Fibroblast of lung (primary cell): ENCODE measurements around the gene FYN. TPM values are rescaled to one million over a fixed set of nuclear protein-coding genes. Genes with fewer than 3 reads are reported as not detected.
"Not testable (repeated sequence)": the region's sequence is repeated elsewhere in the genome, so short reads cannot be mapped to it uniquely, and the experiment has no call there.

Experiments used
- DNase-seq, 2 donors: peaks; one replicate each; pipeline versions ENCODE4 v3.0.0 to v3.0.0-alpha.2; 2010; ENCODE audit warnings: low read depth in 2 of 2
- H2AFZ ChIP-seq: 2 replicates; pipeline ENCODE4 v1.5.1; 2012; ENCODE audit warnings: low read length, control low read depth, inconsistent platforms
- H3K27ac ChIP-seq: 2 replicates; pipeline ENCODE4 v1.5.1; 2011; ENCODE audit warnings: low read length, control low read depth; ENCODE audit not compliant: insufficient read depth
- H3K27me3 ChIP-seq: 2 replicates; pipeline ENCODE4 v1.5.1; 2011; ENCODE audit warnings: mild to moderate bottlenecking, low read length; ENCODE audit not compliant: control insufficient read depth, insufficient read depth
- H3K36me3 ChIP-seq: 2 replicates; pipeline ENCODE4 v1.5.1; 2011; ENCODE audit warnings: low read length; ENCODE audit not compliant: control insufficient read depth, insufficient read depth
- H3K4me1 ChIP-seq: 2 replicates; pipeline ENCODE4 v1.5.1; 2011; ENCODE audit warnings: low read length; ENCODE audit not compliant: control insufficient read depth, insufficient read depth; ENCODE audit errors: extremely low read depth
- H3K4me2 ChIP-seq: 2 replicates; pipeline ENCODE4 v1.5.1; 2011; ENCODE audit warnings: low read length, control low read depth; ENCODE audit not compliant: insufficient read depth; ENCODE audit errors: extremely low read depth
- H3K4me3 ChIP-seq, 4 experiments: fragments of 200-600 bp in 1 of 4; sonication (generic) in 1 of 4; replicated peaks in 1 of 4; 2 replicates each; pipeline ENCODE4 v1.5.1; 2011 to 2016; ENCODE audit warnings: low read length in 4 of 4, low read depth in 3 of 4, mild to moderate bottlenecking in 3 of 4, control low read depth in 2 of 4, inconsistent platforms in 1 of 4, mixed read lengths in 1 of 4; ENCODE audit not compliant: insufficient read depth in 1 of 4; ENCODE audit errors: control extremely low read depth in 1 of 4
- H3K79me2 ChIP-seq: 2 replicates; pipeline ENCODE4 v1.5.1; 2012; ENCODE audit warnings: mild to moderate bottlenecking, low read length, inconsistent platforms; ENCODE audit not compliant: control insufficient read depth, insufficient read depth
- H3K9ac ChIP-seq: 2 replicates; pipeline ENCODE4 v1.5.1; 2011; ENCODE audit warnings: mild to moderate bottlenecking, low read length, control low read depth; ENCODE audit not compliant: insufficient read depth
- H3K9me3 ChIP-seq: 2 replicates; pipeline ENCODE4 v1.5.1; 2012; ENCODE audit warnings: low read depth, low read length; ENCODE audit not compliant: control insufficient read depth, insufficient read depth
- H4K20me1 ChIP-seq: 2 replicates; pipeline ENCODE4 v1.5.1; 2011; ENCODE audit warnings: low read length; ENCODE audit not compliant: control insufficient read depth, insufficient read depth; ENCODE audit errors: extremely low read depth
- CTCF ChIP-seq, 2 donors: IDR thresholded peaks in 1 of 2; conservative IDR thresholded peaks in 1 of 2; 1 replicate in 1 of 2; 2 replicates in 1 of 2; pipeline ENCODE4 v1.5.1; 2011 to 2012; ENCODE audit warnings: low read length in 2 of 2, control low read depth in 1 of 2, inconsistent platforms in 1 of 2, low read depth in 1 of 2, mild to moderate bottlenecking in 1 of 2
- EZH2 ChIP-seq: IDR thresholded peaks from 2 replicates; pipeline ENCODE4 v1.5.1; 2012; ENCODE audit warnings: low read length, control low read depth, mild to moderate bottlenecking; ENCODE audit errors: missing control alignments
- polyA plus RNA-seq, 2 donors: library from polyadenylated mRNA; depleted of rRNA in 1 of 2; stranded (reverse) in 1 of 2; unstranded in 1 of 2; fragments of >200 nt; gene quantifications; 2 replicates each; pipeline ENCODE4 v1.2.1, GENCODE V29; 2011 to 2012; ENCODE audit warnings: missing spikeins in 1 of 2
- total RNA-seq: library from RNA; depleted of rRNA; stranded (reverse); fragments of >200 nt; gene quantifications from 2 replicates; pipeline ENCODE4 v1.2.1, GENCODE V29; 2014

Gene FYN
- total and polyA plus RNA-seq, 2 donors (not counting 1 experiment from before 2014, with no cell fraction given), result 64.7 TPM

GRCh38 chr6:111837007-111837406 is 36.2 kb downstream of the FYN start:
- no peak overlapping the region for H3K4me3 ChIP-seq
- no peak overlapping the region for H3K9ac ChIP-seq
- H3K9me3 ChIP-seq, result no peaks in the 10 kb centered on the region
- TF ChIP-seq CTCF (conservative IDR thresholded peaks at IDR 0.05 in 1 of 2, IDR thresholded peaks at IDR 0.05 in 1 of 2; ENCODE audit: low read depth in 1 of 2, low read length in 2 of 2), result no peak
- no peak for TF ChIP-seq EZH2
- no peak overlapping the region for H3K4me2 ChIP-seq
- no peaks in the 10 kb centered on the region for H3K79me2 ChIP-seq
- no peak overlapping the region for H2AFZ ChIP-seq
- no peak for DNase-seq
- H3K36me3 ChIP-seq, result no peaks in the 10 kb centered on the region
- peaks cover 2% of the 10 kb centered on the region for H3K4me1 ChIP-seq
- no peaks in the 10 kb centered on the region for H4K20me1 ChIP-seq
- no peak overlapping the region for H3K27ac ChIP-seq
- H3K27me3 ChIP-seq, result no peaks in the 10 kb centered on the region

- Histone ChIP-seq H3K27me3 (no peaks in the 10 kb centered on the region), H3K4me1 (no peaks in the 10 kb centered on the region), H3K4me2 (no peak overlapping the region), H4K20me1 (no peaks in the 10 kb centered on the region), H3K27ac (no peak overlapping the region), H3K36me3 (no peaks in the 10 kb centered on the region), H2AFZ (no peak overlapping the region), H3K9me3 (no peaks in the 10 kb centered on the region), H3K4me3 (no peak overlapping the region), H3K79me2 (no peaks in the 10 kb centered on the region), H3K9ac (no peak overlapping the region)
- DNase-seq, result no peak
- TF ChIP-seq CTCF (conservative IDR thresholded peaks at IDR 0.05 in 1 of 2, IDR thresholded peaks at IDR 0.05 in 1 of 2; ENCODE audit: low read depth in 1 of 2, low read length in 2 of 2) (no peak), EZH2 (no peak)
Observed at GRCh38 chr6:111835807-111836206, 37.4 kb downstream of the FYN start.

- not testable (repeated sequence) for H2AFZ ChIP-seq, H4K20me1 ChIP-seq, H3K4me2 ChIP-seq, H3K4me1 ChIP-seq, H3K79me2 ChIP-seq, H3K27ac ChIP-seq, H3K36me3 ChIP-seq, H3K9ac ChIP-seq, DNase-seq, H3K4me3 ChIP-seq, H3K9me3 ChIP-seq, H3K27me3 ChIP-seq
Observed at GRCh38 chr6:111835398-111835797, 37.9 kb downstream of the FYN start.
